DOHH2 (cell line): Measurements from ENCODE around the gene SIAH2.

Experiments used
- H3F3A ChIP-seq: fragments of 200-600 bp; sonication (generic), shearing (Covaris generic); 2 replicates; pipeline ENCODE4 v1.6.0; 2016; ENCODE audit warnings: antibody characterized with exemption, mild to moderate bottlenecking; ENCODE audit not compliant: control insufficient read depth, insufficient read depth
- H3K27ac ChIP-seq: fragments of 200-600 bp; sonication (generic); 2 replicates; pipeline ENCODE4 v1.5.1; 2014; ENCODE audit warnings: low read depth, mild to moderate bottlenecking, low read length, moderate library complexity
- H3K27me3 ChIP-seq: fragments of 200-600 bp; sonication (generic); 2 replicates; pipeline ENCODE4 v1.6.1; 2014; ENCODE audit warnings: mild to moderate bottlenecking, low read length, mixed read lengths; ENCODE audit not compliant: control insufficient read depth
- H3K36me3 ChIP-seq: fragments of 200-600 bp; sonication (generic); 2 replicates; pipeline ENCODE4 v1.6.1; 2014; ENCODE audit warnings: mild to moderate bottlenecking, low read length, moderate library complexity, mixed read lengths; ENCODE audit not compliant: control insufficient read depth
- H3K4me1 ChIP-seq: fragments of 200-600 bp; sonication (generic); 2 replicates; pipeline ENCODE4 v1.6.1; 2014; ENCODE audit warnings: mild to moderate bottlenecking, low read length, mixed read lengths; ENCODE audit not compliant: control insufficient read depth
- H3K4me2 ChIP-seq: fragments of 200-600 bp; sonication (generic); 2 replicates; pipeline ENCODE4 v1.6.0; 2014; ENCODE audit warnings: mild to moderate bottlenecking, low read length, moderate library complexity
- H3K4me3 ChIP-seq: fragments of 200-600 bp; sonication (generic); 2 replicates; pipeline ENCODE4 v1.5.1; 2014; ENCODE audit warnings: mild to moderate bottlenecking, low read length, mixed read lengths
- H3K79me2 ChIP-seq: fragments of 200-600 bp; sonication (generic); 2 replicates; pipeline ENCODE4 v1.6.1; 2014; ENCODE audit warnings: mild to moderate bottlenecking, low read length, mixed read lengths; ENCODE audit not compliant: control insufficient read depth
- H3K9me2 ChIP-seq: fragments of 200-600 bp; sonication (generic); replicated peaks from 2 replicates; pipeline ENCODE4 v1.6.1; 2014; ENCODE audit warnings: mild to moderate bottlenecking, low read length, mixed read lengths; ENCODE audit not compliant: control insufficient read depth
- H3K9me3 ChIP-seq: fragments of 200-600 bp; sonication (generic); 2 replicates; pipeline ENCODE4 v1.6.1; 2014; ENCODE audit warnings: antibody characterized with exemption, low read length, mixed read lengths; ENCODE audit not compliant: control insufficient read depth, insufficient read depth
- H4K20me1 ChIP-seq: fragments of 200-600 bp; sonication (generic); 2 replicates; pipeline ENCODE4 v1.6.0; 2014; ENCODE audit warnings: low read depth, mild to moderate bottlenecking, antibody characterized with exemption, low read length, moderate library complexity; ENCODE audit not compliant: control insufficient read depth, insufficient read depth
- EZH2phosphoT487 ChIP-seq: fragments of 200-600 bp; sonication (generic); IDR thresholded peaks from 2 replicates; pipeline ENCODE4 v1.6.1; 2017; ENCODE audit warnings: borderline replicate concordance, mild to moderate bottlenecking, antibody characterized with exemption, low read length, moderate library complexity, mixed read lengths
- TF ChIP-seq, protein P1 (sequence below): fragments of 200-600 bp; sonication (generic); IDR thresholded peaks from one replicate; pipeline ENCODE4 v1.5.1; 2014; ENCODE audit warnings: antibody characterized with exemption, mild to moderate bottlenecking, low read depth, low read length; ENCODE audit not compliant: poor library complexity, severe bottlenecking

The SIAH2 gene

DNA sequence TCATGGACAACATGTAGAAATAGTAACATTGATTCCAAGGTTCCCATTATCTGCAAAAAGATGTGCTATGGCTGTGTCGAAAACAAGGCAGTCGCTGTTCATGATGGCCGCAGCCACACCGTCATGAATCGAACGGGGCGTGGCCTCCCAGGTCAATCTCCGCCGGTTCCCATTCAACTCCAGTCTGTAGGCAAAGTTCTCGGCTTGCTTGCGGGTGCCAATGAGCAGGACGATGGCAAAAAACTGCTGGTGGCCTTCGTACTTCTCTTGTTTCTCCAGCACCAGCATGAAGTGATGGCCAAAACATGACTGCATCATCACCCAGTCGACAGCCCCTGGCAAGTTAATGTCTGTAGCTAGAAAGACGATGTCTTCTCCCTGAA, 20.8 kb downstream of the SIAH2 start:
- H3K27ac ChIP-seq: no peak overlapping the region
- H3F3A ChIP-seq: 0 out of 2 replicates have a peak, but pooled peaks cover 2% of the 10 kb centered on the region
- H3K36me3 ChIP-seq: no peaks in the 10 kb centered on the region
- H3K4me2 ChIP-seq: no peak overlapping the region
- peaks cover 22% of the 10 kb centered on the region for H3K27me3 ChIP-seq
- H3K4me3 ChIP-seq: no peak overlapping the region
- peaks cover 18% of the 10 kb centered on the region; the same call in 1 of the 2 replicates for H4K20me1 ChIP-seq
- H3K9me3 ChIP-seq: no peaks in the 10 kb centered on the region
- no peaks in the 10 kb centered on the region for H3K9me2 ChIP-seq
- no peaks in the 10 kb centered on the region; the same call in 1 of the 2 replicates for H3K79me2 ChIP-seq
- H3K4me1 ChIP-seq: peaks cover 36% of the 10 kb centered on the region
- no peak for TF ChIP-seq EZH2phosphoT487
- TF ChIP-seq, protein P1, sequence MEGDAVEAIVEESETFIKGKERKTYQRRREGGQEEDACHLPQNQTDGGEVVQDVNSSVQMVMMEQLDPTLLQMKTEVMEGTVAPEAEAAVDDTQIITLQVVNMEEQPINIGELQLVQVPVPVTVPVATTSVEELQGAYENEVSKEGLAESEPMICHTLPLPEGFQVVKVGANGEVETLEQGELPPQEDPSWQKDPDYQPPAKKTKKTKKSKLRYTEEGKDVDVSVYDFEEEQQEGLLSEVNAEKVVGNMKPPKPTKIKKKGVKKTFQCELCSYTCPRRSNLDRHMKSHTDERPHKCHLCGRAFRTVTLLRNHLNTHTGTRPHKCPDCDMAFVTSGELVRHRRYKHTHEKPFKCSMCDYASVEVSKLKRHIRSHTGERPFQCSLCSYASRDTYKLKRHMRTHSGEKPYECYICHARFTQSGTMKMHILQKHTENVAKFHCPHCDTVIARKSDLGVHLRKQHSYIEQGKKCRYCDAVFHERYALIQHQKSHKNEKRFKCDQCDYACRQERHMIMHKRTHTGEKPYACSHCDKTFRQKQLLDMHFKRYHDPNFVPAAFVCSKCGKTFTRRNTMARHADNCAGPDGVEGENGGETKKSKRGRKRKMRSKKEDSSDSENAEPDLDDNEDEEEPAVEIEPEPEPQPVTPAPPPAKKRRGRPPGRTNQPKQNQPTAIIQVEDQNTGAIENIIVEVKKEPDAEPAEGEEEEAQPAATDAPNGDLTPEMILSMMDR: no peak

DNA sequence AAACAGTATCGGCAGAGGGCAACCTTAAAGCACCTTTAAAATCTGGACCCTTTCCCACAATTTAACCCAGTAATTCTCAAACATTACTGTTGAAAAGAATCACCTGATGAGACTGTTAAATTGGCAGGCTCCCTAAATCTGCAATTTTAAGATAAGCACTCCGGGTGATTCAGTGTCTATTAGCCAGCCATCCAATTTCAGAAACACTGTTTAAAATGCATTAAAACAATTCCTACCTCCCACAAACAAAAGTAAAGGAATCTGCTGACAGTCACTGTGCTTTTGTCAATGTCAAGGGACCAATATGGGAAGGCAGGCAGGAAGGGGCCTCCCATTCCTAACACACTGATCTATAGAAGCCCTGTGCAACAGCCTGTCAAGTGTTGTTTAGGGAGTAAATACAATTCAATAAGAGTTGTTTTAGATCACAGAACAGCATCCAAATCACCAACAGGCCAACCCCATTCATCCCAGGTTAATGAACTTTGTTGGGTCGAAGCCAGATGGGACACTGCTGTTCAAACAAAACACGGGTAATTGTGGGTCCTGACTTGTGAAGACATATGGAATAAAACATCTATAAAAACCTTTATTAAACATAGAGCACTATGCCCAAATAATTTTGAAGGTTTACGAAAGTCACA, 21.4 kb downstream of the SIAH2 start:
- no peak overlapping the region for H3K27ac ChIP-seq
- H3K4me1 ChIP-seq: peaks cover 36% of the 10 kb centered on the region
- no peaks in the 10 kb centered on the region for H3K36me3 ChIP-seq
- H3F3A ChIP-seq: 0 out of 2 replicates have a peak, but pooled peaks cover 2% of the 10 kb centered on the region
- H3K9me2 ChIP-seq: no peaks in the 10 kb centered on the region
- H3K79me2 ChIP-seq: no peaks in the 10 kb centered on the region
- H3K9me3 ChIP-seq: no peaks in the 10 kb centered on the region
- H3K4me2 ChIP-seq: no peak overlapping the region
- TF ChIP-seq, protein P1: no peak
- no peak for TF ChIP-seq EZH2phosphoT487
- peaks cover 27% of the 10 kb centered on the region for H3K27me3 ChIP-seq
- H4K20me1 ChIP-seq: peaks cover 18% of the 10 kb centered on the region; the same call in 1 of the 2 replicates
- H3K4me3 ChIP-seq: no peak overlapping the region

DNA sequence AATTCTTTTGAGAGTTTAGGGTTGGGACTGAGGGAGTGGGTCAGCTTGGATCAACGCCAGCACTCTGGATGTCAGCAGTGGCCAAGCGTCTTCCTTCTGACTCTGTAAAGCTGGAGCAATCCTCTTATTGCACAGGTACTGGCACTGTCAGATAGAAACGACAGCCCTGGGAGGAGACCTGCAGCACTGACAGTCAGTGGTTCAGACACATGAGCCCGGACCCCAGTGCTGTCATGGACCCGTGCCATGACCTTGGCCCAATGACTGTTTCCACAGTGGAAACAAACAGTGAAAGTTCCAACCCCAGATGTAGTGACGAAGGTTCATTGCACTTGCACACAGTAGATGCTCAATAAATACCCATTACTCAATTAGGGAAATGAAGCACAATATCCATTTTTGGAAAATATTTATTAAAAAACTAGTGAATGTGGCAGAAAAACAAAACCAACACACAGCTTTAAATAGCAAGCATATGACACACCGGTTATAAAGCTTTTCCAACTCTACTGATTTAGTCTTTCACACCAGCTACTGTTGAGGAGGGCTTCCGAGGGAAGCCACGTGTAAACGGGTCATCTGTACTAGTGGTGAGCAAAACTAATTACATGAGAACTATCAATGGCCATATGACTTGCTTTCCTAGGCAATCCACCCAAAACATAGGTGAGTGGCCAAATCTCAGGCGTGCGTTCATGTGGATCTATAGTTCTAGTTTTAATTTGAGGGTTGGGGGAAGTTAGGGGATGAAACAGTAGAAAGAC, 22.1 kb downstream of the SIAH2 start:
- peaks cover 32% of the 10 kb centered on the region for H3K27me3 ChIP-seq
- no peaks in the 10 kb centered on the region for H3K36me3 ChIP-seq
- H3K9me3 ChIP-seq: no peaks in the 10 kb centered on the region
- no peak overlapping the region for H3K4me2 ChIP-seq
- TF ChIP-seq, protein P1: no peak
- no peak for TF ChIP-seq EZH2phosphoT487
- H3K4me3 ChIP-seq: no peak overlapping the region
- H3F3A ChIP-seq: 0 out of 2 replicates have a peak, but pooled peaks cover 2% of the 10 kb centered on the region
- peaks cover 21% of the 10 kb centered on the region; the same call in 1 of the 2 replicates for H4K20me1 ChIP-seq
- H3K9me2 ChIP-seq: no peaks in the 10 kb centered on the region
- peaks cover 36% of the 10 kb centered on the region for H3K4me1 ChIP-seq
- H3K27ac ChIP-seq: no peak overlapping the region
- no peaks in the 10 kb centered on the region for H3K79me2 ChIP-seq
